ENCODE data around the gene CUL4B. TPM values are rescaled to one million over a fixed set of nuclear protein-coding genes. Genes with fewer than 3 reads are reported as not detected.
"Not testable (repeated sequence)": the region's sequence is repeated elsewhere in the genome, so short reads cannot be mapped to it uniquely, and the experiment has no call there.

The CUL4B gene
- total RNA-seq, 1 experiment from 2014 or later = 18.4 TPM

GRCh38 chrX:120486786-120487185 is 74.0 kb downstream of the CUL4B start:
- no peak overlapping the region for H3K4me3 ChIP-seq (ENCODE audit: insufficient read depth, low read depth, low read length)
- no peaks in the 10 kb centered on the region for H3K36me3 ChIP-seq (replicated peaks; ENCODE audit: control insufficient read depth, insufficient read depth, low read length)
- H3K27me3 ChIP-seq (ENCODE audit: control insufficient read depth, insufficient read depth, low read length) = no peaks in the 10 kb centered on the region
- DNase-seq = no peak

GRCh38 chrX:120485638-120486520 is 74.9 kb downstream of the CUL4B start:
- no peaks in the 10 kb centered on the region for H3K27me3 ChIP-seq (ENCODE audit: control insufficient read depth, insufficient read depth, low read length)
- H3K4me3 ChIP-seq (ENCODE audit: insufficient read depth, low read depth, low read length) = peak overlapping the region; percentile 38
- DNase-seq = peak; percentile 68
- H3K36me3 ChIP-seq (replicated peaks; ENCODE audit: control insufficient read depth, insufficient read depth, low read length) = no peaks in the 10 kb centered on the region

GRCh38 chrX:120485315-120485637 is 75.5 kb downstream of the CUL4B start:
- Histone ChIP-seq H3K27me3 (ENCODE audit: control insufficient read depth, insufficient read depth, low read length) (no peaks in the 10 kb centered on the region), H3K36me3 (replicated peaks; ENCODE audit: control insufficient read depth, insufficient read depth, low read length) (no peaks in the 10 kb centered on the region), H3K4me3 (ENCODE audit: insufficient read depth, low read depth, low read length) (peak overlapping the region; percentile 38; the same call in 1 of the 2 replicates)
- no peak for DNase-seq

GRCh38 chrX:120477453-120477852 is 83.3 kb downstream of the CUL4B start:
- no peak for DNase-seq
- Histone ChIP-seq H3K4me3 (ENCODE audit: insufficient read depth, low read depth, low read length) (no peak overlapping the region), H3K36me3 (replicated peaks; ENCODE audit: control insufficient read depth, insufficient read depth, low read length) (no peaks in the 10 kb centered on the region), H3K27me3 (ENCODE audit: control insufficient read depth, insufficient read depth, low read length) (no peaks in the 10 kb centered on the region)

- Histone ChIP-seq H3K4me3 (ENCODE audit: insufficient read depth, low read depth, low read length) (no peak overlapping the region), H3K36me3 (replicated peaks; ENCODE audit: control insufficient read depth, insufficient read depth, low read length) (no peaks in the 10 kb centered on the region), H3K27me3 (ENCODE audit: control insufficient read depth, insufficient read depth, low read length) (no peaks in the 10 kb centered on the region)
- DNase-seq = no peak
Observed at GRCh38 chrX:120476714-120477113, 84.0 kb downstream of the CUL4B start.

- not testable (repeated sequence) for H3K36me3 ChIP-seq (replicated peaks; ENCODE audit: control insufficient read depth, insufficient read depth, low read length); DNase-seq; H3K27me3 ChIP-seq (ENCODE audit: control insufficient read depth, insufficient read depth, low read length); H3K4me3 ChIP-seq (ENCODE audit: insufficient read depth, low read depth, low read length)
Observed at GRCh38 chrX:120475447-120475846, 85.3 kb downstream of the CUL4B start.

Other genes starting within 250 kb of the CUL4B start
- 0.44 and 0.94 TPM in 2 replicates for gene TMEM255A, start 249.5 kb downstream of the CUL4B start, total RNA-seq (2014; rRNA removed; shearing (Covaris generic))
- gene ATP1B4, start 198.9 kb downstream of the CUL4B start, total RNA-seq (2014; rRNA removed; shearing (Covaris generic)) = not detected in 2 replicates
- 31.3 and 31.7 TPM in 2 replicates for gene LAMP2, start 91.7 kb downstream of the CUL4B start, total RNA-seq (2014; rRNA removed; shearing (Covaris generic))
- 33.6 and 35.4 TPM in 2 replicates for gene MCTS1, start 43.1 kb upstream of the CUL4B start, total RNA-seq (2014; rRNA removed; shearing (Covaris generic))
- 10.2 and 16.1 TPM in 2 replicates for gene C1GALT1C1, start 69.1 kb upstream of the CUL4B start, total RNA-seq (2014; rRNA removed; shearing (Covaris generic))